GM21526 (cell line): ENCODE measurements around the gene CKAP2L.

Source experiments
- ATAC-seq: cut with Tn5 transposase; IDR thresholded peaks from one replicate; pipeline ENCODE4 v1.9.1; 2021; ENCODE audit warnings: moderate library complexity; ENCODE audit not compliant: unreplicated experiment, low FRiP score

CKAP2L gene

DNA sequence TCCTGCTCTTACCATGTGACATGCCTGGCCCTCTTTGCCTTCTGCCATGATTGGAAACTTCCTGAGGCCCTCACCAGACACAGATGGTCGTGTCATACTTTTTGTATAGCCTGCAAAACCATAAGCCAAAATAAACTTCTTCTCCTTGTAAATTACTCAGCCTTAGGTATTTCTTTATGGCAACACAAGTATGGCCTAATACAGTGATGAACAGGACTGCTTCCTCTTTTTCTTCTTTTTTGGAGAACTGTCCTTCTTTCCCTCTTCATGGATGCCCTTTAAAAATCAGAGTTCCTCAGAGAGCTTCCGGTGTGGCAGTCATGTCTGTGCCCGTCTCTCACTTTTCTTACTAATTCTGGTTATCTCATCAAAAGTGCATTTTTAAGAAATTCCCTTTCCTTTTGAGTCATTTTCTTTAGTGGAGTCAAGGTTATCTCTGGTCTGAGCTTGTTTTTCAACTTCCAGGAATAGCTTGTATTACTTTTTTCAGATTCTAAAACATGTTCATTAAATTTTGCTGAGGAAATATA, 29.1 kb upstream of the CKAP2L start:
- no peak for ATAC-seq

DNA sequence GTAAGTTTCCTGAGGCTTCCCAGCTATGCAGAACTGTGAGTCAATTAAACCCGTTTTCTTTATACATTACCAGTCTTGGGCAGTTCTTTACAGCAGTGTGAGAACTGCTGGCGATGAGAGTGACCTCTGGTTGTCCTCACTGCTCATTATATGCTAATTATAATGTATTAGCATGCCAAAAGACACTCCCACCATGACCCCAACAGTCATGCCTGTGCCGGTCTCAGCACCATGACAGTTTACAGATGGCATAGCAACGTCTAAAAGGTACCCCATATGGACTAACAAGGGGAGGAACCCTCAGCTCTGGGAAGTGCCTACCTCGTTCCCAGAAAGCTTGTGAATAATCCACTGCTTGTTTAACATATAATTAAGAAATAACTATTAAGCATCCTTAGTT, 28.0 kb upstream of the CKAP2L start:
- ATAC-seq: no peak

DNA sequence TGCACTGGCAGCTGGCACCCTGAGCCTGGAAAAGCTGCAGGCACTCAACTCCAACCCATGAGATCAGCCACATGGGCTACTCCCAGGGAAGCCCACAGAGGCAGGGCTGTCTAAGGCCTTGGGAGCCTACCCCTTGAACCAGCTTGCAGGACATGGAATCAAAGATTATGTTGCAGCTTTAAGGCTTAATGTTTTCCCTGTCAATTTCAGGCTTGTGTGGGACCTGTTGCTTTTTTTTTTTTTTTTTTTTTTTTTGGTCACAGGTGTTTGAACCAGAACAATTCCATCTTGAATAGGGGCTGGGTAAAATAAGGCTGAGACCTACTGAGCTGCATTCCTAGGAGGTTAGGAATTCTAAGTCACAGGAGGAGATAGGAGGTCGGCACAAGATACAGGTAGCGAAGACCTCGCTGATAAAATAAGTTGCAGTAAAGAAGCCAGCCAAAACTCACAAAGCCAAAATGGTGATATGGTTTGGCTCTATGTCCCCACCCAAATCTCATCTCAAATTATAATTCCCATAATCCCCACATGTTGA, 27.4 kb upstream of the CKAP2L start:
- no peak for ATAC-seq

DNA sequence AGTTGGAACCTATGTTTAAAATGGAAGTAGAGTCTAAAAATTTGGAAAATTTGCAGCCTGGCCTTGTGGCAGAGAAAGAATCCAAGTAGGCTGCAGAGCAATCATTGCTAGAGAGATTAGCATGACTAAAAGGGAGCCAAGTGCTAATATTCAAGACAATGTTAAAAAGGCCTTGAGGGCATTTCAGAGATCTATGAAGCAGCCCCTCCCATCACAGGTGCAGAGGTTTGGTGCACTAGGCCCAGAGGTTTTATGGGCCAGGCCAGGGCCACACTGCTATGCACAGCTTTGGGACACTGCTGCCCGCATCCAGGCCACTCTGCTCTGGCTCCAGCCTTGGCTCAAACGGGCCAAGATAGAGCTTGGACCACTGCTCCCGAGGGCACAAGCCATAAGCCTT, 26.6 kb upstream of the CKAP2L start:
- no peak for ATAC-seq

DNA sequence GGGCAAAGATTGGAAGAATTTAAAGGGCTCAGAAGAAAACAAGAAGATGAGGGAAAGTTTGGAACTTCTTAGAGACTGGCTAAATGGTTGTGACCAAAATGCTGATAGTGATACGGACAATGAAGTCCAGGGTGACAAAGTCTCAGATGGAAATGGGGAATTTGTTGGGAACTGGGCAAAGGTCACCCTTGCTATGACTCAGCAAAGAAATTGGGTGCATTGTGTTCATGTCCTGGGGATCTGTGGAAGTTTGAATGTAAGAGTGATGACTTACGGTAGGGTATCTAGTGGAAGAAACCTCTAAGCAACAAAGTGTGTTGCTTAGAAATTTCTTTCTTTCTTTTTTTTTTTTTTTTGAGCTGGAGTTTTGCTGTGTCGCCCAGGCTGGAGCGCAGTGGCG, 25.9 kb upstream of the CKAP2L start:
- no peak for ATAC-seq

DNA sequence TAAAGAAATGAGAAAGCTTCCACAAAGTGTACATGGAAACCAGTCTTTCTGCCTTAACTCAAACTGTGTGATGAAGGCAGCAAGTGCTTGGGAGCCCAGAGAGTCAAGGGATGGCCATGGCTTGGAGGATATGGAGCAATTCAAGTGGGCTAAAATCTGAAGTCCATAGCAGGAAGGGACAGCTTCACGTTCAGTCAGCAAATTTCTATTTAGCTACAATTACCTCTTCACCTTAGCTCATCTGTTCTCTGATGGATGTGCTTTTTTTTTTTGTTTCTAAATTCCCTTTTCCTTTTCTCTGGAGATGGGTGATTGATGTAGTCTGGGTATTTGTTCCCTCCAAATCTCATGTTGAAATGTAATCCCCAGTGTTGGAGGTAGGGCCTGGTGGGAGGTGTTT, 24.8 kb upstream of the CKAP2L start:
- ATAC-seq: no peak

DNA sequence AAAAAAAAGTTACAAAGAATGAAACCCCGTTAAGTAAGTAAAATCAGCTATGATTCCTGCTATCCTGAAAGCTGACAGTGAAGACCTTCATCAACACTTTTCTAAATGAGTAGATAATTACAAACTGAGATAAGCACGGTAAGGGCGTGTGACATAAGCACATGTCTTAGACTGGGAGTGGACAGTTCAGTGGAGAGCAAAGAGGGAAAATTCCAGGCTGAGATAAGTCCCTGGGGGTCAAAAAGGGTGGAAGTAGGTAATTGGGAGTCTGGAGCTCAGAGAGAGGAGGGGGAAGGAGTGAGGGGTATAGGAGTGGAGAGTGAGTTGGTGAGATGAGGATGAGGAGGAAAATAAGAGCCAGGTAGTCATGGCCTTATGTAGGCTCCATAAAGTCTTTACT, 24.2 kb upstream of the CKAP2L start:
- no peak for ATAC-seq

DNA sequence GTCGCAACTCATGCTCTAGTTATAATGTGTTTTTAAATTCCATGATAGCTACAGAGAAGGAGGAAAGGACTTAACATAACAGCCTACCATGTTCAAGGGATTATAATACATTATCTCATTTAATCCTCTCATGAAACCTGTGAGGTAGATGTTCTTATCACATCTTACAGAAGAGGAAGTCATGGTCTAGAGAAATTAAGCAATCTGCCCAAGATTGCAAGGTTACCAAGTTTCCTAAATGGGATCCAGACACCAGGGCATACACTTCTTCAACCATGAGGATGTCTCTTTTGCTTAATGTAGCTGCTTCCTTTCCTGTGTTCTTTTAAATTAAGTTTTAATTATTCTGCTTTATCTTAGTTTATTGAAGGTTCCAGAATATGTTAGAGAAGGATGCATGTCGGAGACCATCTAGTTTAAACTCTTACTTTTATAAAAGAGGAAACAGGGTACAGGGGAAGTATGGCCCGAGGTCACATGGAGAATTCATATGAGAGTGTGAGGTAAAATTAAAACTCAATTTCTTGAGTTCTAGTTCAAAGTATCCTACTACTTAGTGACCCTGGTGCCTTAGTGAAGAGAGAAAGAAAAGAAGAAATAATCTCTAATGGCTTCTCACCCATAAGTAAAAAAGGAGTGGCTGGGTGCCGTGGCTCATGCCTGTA, 23.5 kb upstream of the CKAP2L start:
- ATAC-seq: no peak

DNA sequence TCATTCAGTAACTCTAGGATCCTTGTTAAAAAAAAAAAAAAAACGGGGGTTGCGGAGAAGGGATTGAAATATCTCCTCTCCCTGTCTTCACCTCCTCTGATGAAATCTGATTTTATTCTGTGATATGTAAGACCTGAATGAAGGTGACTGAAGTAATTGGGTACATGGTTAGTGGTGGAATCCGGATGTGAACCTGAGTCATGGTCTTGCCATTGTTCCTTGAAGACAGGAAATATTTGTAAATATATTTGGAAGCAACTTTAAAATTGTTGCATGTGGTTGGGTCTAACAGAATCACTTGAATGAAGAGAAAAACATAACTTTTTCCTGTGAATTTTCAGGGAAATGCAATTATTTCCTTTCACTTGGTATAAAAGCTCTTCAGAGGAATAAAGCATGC, 22.9 kb upstream of the CKAP2L start:
- ATAC-seq: no peak

DNA sequence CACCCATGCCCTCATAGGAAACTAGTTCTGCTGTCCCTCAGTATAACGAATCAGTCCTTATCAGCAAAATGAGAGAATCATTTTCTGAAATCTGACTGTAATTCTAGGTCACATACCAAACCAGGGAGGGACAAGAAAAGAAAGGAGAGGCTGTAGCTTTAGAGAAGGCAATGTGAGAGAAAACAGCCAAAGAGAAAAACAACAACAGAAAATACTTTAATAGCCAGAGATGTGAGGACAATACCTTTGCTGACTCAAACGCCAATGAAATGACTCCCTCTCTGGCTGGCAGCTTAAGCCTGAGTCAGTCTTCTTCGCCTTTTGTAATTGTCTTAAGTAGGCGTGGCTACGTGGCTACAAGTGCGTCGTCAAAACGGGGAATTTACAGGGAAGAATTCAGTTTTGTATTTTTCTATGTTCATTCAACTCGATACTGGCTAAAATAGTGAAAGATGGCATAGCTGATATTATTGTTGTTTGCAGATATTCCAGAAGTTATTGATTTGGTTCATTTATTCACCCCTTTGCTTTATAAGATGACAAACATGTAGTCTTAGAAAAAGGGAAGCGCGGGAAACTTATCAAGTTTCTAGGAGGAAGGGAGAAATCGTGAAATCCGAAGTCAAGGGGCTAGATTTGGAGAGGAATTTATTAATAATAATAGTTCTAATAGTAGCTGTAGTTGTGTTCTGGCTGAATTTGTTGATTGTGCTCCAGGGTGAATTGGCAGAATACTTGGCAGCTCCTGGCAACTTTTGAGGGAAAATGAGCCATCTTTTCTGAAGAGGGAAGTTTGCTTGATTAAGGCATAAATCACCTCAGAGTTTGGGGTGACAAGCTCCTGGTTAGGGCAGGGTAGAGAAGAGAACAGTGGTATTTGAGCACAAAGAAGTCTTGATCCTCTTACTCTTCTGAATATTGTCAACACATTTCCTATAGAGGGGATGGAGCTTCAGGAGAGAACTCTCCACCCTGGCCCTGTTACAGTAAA, 20.1 kb upstream of the CKAP2L start, which contains the start of gene IL1A:
IL1A (minus strand) TSS at position 295 of the 991 bp plus-strand sequence. CDS start 723 bp downstream, outside the sequence.
- ATAC-seq: no peak

DNA sequence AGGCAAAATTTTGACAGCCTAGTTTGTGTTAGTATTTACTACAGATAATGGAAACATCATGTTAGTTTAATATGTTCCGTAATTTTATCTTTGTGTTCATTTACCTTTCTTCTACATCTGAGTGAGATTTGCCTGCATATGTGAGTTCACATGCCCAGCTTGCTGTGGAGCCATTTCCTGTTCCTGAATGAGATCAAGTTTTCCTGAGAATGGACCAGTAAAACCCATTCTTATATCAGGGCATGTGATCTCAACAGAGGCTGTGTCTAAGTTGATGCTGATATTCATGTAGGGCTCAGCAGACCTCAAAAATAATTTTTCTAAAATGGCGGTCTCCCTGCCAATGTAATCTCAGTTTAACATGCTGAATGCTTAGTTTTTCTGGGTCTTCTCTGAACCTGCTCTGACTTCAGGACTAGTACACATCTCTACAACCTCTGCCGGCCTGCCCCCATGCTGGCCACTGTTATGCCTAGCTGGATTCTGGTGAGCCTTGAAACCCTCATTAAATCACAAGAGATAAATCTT, 18.8 kb upstream of the CKAP2L start:
- ATAC-seq: no peak

DNA sequence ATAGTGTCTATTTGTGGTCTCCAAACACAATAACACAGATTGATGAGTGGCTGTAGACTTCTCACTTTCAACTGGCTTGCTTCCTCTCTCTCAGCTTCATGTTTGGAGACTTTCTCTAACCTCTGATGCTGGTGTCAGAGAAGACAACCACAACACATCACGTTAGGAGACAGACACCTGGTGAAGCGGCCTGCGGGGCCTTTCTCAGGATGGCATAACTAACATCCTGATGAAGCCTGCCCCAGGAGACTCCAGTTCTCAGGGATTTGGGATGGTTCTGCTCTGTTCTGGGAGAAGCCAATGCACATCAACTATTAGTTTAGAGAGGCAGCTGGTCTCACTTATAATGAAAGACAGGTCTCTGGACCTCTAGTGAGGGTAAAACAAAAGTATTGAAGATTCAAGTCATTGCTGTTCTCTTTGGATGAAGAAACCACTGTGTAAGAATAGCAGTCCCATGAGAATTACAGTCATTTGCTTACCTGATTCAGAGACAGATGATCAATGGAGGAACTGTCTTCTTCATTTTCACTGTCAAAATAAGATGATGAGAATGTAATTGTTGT, 17.9 kb upstream of the CKAP2L start:
- ATAC-seq: peak; percentile 73

DNA sequence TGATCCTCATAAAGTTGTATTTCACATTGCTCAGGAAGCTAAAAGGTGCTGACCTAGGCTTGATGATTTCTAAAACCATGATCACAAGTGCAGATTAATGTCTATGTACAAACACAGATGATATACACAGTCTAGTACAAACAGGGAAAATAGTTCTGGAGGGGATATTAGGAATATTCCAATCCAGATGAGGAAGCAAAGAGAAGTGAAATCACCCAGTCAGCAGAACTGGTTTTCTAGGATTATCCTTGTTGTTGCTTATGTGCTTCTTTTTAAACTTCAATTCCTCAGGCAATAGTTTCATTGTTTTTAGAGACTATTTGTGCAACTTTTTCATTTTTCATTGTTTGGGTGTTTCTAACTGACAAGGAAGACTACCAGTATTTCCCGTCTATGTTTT, 15.2 kb upstream of the CKAP2L start:
- ATAC-seq: no peak

DNA sequence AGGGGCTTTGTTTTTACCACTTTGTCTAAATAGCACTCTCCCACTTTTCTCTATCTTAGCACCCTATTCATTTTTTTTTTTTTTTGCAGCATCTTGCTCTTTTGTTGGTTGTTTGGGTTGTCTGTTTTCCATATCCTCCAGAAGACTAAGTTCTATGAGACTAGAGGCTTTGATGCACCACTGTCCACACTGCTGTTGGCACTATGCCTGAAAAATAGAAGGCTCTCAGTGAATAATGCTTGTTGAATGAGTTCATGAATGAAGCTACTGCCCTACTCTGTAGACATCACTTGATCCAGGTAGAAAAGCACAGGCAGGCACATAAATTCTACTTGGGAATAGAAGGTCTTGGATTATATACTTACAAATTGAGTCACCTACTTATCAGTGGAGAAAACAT, 12.6 kb upstream of the CKAP2L start:
- ATAC-seq: no peak

DNA sequence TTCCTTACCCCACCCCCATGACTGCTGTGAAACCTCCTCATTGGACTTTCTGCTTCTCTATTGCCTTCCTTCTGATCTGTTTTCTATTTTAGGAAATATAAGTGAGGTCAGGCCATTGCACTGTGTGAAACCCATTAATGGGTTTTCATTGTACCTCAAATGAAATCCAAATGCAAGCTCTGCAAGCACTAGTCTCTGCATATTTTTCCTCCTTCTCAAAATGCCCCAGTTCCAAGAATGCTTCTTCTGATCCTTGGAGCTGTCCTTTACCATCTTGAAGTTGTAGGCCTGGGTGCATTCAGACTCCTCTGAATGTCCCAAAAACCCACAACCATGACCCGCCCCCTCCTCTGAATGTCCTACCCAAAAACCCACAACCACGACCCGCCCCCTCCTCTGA, 11.7 kb upstream of the CKAP2L start:
- ATAC-seq: no peak

DNA sequence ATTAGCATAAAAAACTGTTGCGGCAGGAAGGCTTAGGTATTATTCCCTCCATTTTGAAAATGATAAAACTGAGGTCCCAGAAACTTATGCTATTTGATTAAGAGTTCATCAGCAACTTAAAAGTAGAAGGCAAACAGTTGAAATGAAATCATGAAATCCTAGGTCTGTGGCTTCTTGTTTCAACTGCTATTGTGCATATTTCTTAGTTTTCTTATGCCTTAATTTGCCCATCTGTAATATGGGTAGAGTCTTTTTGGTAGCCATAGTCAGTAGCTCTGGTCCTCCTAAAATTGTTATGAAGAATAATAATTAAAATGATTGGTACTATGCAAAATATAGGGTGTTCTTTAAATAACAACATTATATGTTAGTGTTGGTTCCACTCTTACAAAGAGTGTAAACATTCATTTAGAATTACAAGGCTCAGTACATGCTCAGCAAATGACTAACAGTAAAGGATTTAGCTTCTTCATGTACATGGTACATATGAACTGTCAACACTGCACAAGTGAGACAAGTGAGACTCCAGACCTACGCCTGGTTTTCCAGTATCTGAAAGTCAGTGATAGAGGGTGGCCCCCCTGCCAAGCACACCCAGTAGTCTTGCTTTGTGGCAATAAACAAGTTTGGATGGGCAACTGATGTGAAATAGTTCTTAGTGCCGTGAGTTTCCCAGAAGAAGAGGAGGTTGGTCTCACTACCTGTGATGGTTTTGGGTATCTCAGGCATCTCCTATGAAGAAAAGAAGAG, 10.3 kb upstream of the CKAP2L start:
- ATAC-seq: no peak

DNA sequence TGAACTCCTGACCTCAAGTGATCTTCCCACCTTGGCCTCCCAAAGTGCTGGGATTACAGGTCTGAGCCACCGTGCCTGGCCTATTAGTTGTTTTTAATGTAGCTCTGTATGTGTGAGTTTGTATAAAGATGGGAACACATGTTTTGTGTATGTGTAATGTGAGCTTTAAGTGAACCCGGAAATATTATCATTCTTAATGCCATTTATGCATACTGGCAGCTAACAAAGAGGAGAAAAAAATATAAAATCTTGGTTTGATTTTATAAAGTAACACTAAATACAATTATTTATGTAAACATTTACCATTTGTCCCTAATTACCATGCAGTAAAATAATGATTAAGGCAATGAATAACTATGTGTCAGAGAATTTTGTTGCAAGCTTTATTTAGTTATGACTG, 9.1 kb upstream of the CKAP2L start:
- ATAC-seq: no peak

DNA sequence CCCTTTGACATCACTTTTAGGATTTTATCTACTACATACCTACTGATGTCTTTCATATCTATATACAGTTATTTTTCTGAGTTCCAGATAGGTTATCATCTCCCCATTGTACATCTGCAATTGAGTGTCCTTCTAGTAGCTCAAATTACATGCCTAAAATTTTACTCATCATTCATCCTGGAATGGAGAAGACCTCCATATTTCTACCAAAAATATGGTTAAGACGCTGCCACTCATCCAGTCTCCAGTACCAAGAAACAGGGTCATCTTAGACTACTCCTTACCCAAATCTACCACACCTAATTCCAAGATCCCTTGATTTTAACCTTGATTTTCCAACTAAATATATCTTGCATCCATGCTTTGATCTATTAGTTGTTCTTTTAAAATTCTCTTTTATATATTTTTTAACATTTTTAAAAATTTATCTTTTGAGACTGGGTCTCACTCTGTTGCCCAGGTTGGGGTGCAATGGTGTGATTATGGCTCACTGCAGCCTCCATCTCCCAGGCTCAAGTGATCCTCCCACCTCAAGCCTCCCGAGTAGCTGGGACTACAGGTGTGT, 8.6 kb upstream of the CKAP2L start:
- ATAC-seq: no peak

DNA sequence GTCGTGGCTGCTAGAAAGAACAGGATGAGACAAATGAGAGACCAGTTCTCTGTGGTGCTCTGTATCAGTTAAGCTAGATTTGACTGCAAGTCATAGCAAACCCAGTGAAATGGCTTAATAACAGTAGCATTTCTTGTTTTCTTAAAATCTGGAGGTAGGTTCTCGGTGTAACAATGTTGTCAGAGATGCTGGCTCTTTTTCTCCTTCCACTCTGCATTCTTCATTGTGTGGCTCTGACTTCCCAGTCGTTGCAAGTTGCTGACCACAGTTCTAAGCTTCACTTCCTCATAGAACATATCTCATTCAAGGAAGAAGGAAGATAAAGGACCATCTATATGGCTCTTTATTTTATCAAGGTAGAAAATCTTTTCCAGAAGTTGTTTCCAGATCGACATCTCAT, 7.9 kb upstream of the CKAP2L start:
- ATAC-seq: no peak

DNA sequence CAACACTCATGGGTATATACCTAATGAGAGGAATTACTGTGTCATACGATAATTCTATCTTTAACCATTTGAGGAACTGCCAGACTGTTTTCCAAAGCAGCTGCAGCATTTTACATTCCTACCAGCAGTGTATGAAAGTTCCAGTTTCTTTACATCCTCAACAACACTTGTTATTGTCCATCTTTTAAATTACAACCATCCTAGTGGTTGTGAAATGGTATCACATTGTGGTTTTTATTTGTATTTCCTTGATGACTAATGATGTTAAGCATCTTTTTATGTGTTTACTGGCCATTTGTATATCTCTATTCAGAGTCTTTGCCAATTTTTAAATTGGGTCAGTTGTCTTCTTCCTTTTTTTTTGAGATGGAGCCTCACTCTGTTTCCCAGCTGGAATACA, 4.0 kb upstream of the CKAP2L start:
- ATAC-seq: no peak
